ENCODE data around the gene STIL.

DNA sequence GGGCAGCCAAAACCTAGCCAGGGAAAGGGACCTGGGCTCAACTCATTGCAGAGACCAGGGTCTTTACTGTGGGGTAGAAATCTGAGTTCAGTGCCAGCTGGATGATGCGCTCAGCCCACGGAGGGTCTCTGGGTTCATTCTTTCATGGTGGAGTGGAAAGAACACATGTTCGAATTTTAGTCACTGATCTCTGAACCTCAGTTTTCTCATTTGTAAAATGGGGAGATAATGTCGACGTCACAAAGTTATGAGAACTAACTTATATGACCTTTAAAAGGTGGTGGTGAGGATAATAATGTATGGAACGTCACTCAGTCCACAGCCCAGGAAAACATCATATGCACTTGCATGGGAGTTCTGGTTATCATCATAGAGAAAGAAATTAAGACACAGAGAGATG, 80.8 kb downstream of the STIL start:
- TF ChIP-seq EGR1 (IDR thresholded peaks at IDR 0.05), result no peak
- no peak for TF ChIP-seq RAD21 (IDR thresholded peaks at IDR 0.05; ENCODE audit: low read depth)
- no peak for TF ChIP-seq ZBTB7A (IDR thresholded peaks at IDR 0.05; ENCODE audit: low read depth)
- TF ChIP-seq, protein P1, sequence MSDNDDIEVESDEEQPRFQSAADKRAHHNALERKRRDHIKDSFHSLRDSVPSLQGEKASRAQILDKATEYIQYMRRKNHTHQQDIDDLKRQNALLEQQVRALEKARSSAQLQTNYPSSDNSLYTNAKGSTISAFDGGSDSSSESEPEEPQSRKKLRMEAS (IDR thresholded peaks at IDR 0.05), result no peak
- TF ChIP-seq TAF1 (IDR thresholded peaks at IDR 0.05; ENCODE audit: low read depth), result no peak
- TF ChIP-seq FOXM1 (IDR thresholded peaks at IDR 0.05; ENCODE audit: borderline replicate concordance, low read depth), result no peak
- no peak for TF ChIP-seq NFIC (IDR thresholded peaks at IDR 0.05)
- TF ChIP-seq CEBPB (IDR thresholded peaks at IDR 0.05), result no peak
- TF ChIP-seq YY1 (IDR thresholded peaks at IDR 0.05; ENCODE audit: low read depth), result no peak
